ENCODE data around the gene IL36A.

DNA sequence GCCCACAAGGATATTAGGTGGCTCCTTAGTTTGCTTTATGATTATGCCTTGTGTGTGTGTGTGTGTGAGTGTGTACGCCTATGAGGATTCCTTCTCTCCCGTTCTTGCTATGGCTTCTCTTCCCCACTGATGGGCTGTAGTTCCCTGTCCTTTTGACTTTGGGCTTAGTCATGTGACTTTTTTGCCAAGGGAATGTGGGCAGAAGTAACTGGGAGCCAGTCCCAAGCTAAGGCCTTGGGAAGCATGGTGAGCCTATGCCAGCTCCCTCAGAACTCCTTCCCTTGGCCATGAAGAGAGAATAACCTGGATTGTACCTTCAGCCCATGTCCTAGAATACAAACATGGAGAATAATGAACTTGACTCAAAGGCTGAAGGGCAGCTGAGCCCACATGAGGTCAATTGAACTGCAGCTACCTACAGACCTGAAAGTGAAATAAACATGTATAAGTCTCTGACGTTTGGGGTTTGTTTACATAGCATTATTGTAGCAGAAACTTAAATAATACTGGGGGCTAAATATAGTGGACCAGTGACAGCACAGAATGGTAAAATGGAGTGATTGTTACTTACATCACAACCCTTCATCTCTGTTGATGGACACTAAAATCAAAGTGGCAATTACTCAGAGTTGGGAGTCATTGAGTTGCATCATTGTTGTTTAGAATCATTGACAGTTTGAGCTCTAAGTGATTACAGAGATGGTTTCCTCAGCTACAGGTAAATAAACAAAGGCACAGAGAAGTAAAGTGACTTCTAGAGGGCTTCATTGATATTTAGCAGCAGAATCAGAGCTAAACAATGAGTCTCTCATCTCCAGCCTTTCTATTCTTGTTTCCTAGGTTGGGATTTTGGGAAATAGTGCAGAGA is 42.7 kb upstream of the IL36A start:
- TF ChIP-seq POLR2A (IDR thresholded peaks at IDR 0.05; ENCODE audit: low read length): no peak
- TF ChIP-seq GATA1 (IDR thresholded peaks at IDR 0.05; ENCODE audit: low read depth, low read length): no peak

Data from erythroblast (primary cell).